Measurements from ENCODE around the gene SYNE1. TPM values are rescaled to one million over a fixed set of nuclear protein-coding genes. Genes with fewer than 3 reads are reported as not detected.

The SYNE1 gene
- total RNA-seq, 1 experiment from 2014 or later = 3.0 TPM

GRCh38 chr6:152380993-152381898, 255.9 kb downstream of the SYNE1 start:
- H4K5ac ChIP-seq (ENCODE audit: insufficient read length, low read depth, low read length) = no peak overlapping the region
- no peak overlapping the region for H2BK5ac ChIP-seq (ENCODE audit: insufficient read length, low read length)
- H4K91ac ChIP-seq (ENCODE audit: insufficient read length, low read depth, low read length) = no peak overlapping the region
- no peaks in the 10 kb centered on the region for H3K27me3 Mint-ChIP-seq (ENCODE audit: low read depth)
- no CpG with 5 or more reads among the region's 17 CpGs for WGBS (ENCODE audit: extremely low coverage, insufficient read length, low lambda C conversion rate)
- H3K79me1 ChIP-seq (ENCODE audit: insufficient read depth, low read depth, low read length, poor library complexity, severe bottlenecking) = no peaks in the 10 kb centered on the region
- no peak overlapping the region for H3K56ac ChIP-seq (ENCODE audit: insufficient read length, low read depth, low read length)
- H2BK120ac ChIP-seq (ENCODE audit: low read depth, low read length, poor library complexity, severe bottlenecking) = no peak overlapping the region
- no peaks in the 10 kb centered on the region for H4K20me1 ChIP-seq (ENCODE audit: control insufficient read depth, insufficient read depth, insufficient read length)
- no peak overlapping the region for H3K23ac ChIP-seq (ENCODE audit: insufficient read length, low read depth, low read length)
- no peak overlapping the region for H2AFZ ChIP-seq (ENCODE audit: low read length)
- TF ChIP-seq, protein P1, sequence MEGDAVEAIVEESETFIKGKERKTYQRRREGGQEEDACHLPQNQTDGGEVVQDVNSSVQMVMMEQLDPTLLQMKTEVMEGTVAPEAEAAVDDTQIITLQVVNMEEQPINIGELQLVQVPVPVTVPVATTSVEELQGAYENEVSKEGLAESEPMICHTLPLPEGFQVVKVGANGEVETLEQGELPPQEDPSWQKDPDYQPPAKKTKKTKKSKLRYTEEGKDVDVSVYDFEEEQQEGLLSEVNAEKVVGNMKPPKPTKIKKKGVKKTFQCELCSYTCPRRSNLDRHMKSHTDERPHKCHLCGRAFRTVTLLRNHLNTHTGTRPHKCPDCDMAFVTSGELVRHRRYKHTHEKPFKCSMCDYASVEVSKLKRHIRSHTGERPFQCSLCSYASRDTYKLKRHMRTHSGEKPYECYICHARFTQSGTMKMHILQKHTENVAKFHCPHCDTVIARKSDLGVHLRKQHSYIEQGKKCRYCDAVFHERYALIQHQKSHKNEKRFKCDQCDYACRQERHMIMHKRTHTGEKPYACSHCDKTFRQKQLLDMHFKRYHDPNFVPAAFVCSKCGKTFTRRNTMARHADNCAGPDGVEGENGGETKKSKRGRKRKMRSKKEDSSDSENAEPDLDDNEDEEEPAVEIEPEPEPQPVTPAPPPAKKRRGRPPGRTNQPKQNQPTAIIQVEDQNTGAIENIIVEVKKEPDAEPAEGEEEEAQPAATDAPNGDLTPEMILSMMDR (conservative IDR thresholded peaks at IDR 0.05) = no peak
- no peak overlapping the region for H2AK5ac ChIP-seq (ENCODE audit: insufficient read length, low read length)
- H2BK15ac ChIP-seq (ENCODE audit: low read depth, low read length) = no peak overlapping the region
- DNase-seq = peak; percentile 33
- no peaks in the 10 kb centered on the region for H3K79me2 ChIP-seq (ENCODE audit: insufficient read depth, low read length)
- H3K9ac ChIP-seq (ENCODE audit: extremely low read depth, insufficient read length, low read length) = no peak overlapping the region
- H3K27me3 ChIP-seq (ENCODE audit: insufficient read depth, low read length) = no peaks in the 10 kb centered on the region
- H3K4me1 Mint-ChIP-seq = peaks cover 5 to 10% of the 10 kb centered on the region in 2 experiments
- no peaks in the 10 kb centered on the region for H3K9me3 ChIP-seq (ENCODE audit: control insufficient read depth, low read depth, low read length)
- no peak overlapping the region for H3K4ac ChIP-seq (ENCODE audit: low read depth, low read length)
- no peaks in the 10 kb centered on the region for H3K23me2 ChIP-seq (ENCODE audit: insufficient read length, low read depth, low read length, poor library complexity, severe bottlenecking)
- peak overlapping the region; percentile 21 for H3T11ph ChIP-seq (ENCODE audit: low read length)
- no peak overlapping the region for H3K27ac ChIP-seq (ENCODE audit: insufficient read length, low read depth, low read length)
- no peaks in the 10 kb centered on the region for H3K36me3 Mint-ChIP-seq (ENCODE audit: insufficient read depth in 1 of 3, low read depth in 3 of 3)
- H3K4me3 Mint-ChIP-seq = no peak overlapping the region
- H3K4me2 ChIP-seq (ENCODE audit: insufficient read depth, insufficient read length, low read length) = no peak overlapping the region
- no peak overlapping the region for H3K14ac ChIP-seq (ENCODE audit: insufficient read depth, low read length)
- peak overlapping the region in 2 of 3 experiments; percentile 59 to 88; a peak in 3 of 7 replicates for H3K27ac Mint-ChIP-seq
- no peaks in the 10 kb centered on the region; the same call in 1 of the 2 replicates for H3K4me1 ChIP-seq (ENCODE audit: insufficient read depth, low read length)
- H2BK20ac ChIP-seq (ENCODE audit: low read depth, low read length, poor library complexity, severe bottlenecking) = no peak overlapping the region
- no peak overlapping the region for H3K18ac ChIP-seq (ENCODE audit: insufficient read length, low read depth, low read length)
- no peak overlapping the region for H2BK12ac ChIP-seq (ENCODE audit: insufficient read length, low read depth, low read length)
- no peaks in the 10 kb centered on the region for H3K9me3 Mint-ChIP-seq
- no peak overlapping the region for H4K8ac ChIP-seq (replicated peaks; ENCODE audit: insufficient read length, low read depth, low read length)
